K562 (cell line): Measurements from ENCODE around the gene EMILIN1. TPM values are rescaled to one million over a fixed set of nuclear protein-coding genes. Genes with fewer than 3 reads are reported as not detected.
A peak's percentile ranks its signal among the peaks of the same experiment; 100 is the strongest.

Source experiments
- ATF1 ChIP-seq, 2 experiments: fragments of 450-650 bp in 1 of 2; IDR thresholded peaks; 2 replicates each; pipeline ENCODE4 v1.6.1; 2016; ENCODE audit warnings: missing compliant biosample characterization in 1 of 2, missing genetic modification characterization in 1 of 2
- CREBBP ChIP-seq: IDR thresholded peaks from one replicate; pipeline ENCODE4 v1.6.1; 2012; ENCODE audit warnings: low read depth, mild to moderate bottlenecking, control low read depth, inconsistent platforms, low read length
- HNRNPUL1 ChIP-seq: fragments of 200-400 bp; formaldehyde crosslinking; IDR thresholded peaks from 2 replicates; pipeline ENCODE4 v1.6.1; 2017; ENCODE audit warnings: low read length
- JUND ChIP-seq, 2 experiments: IDR thresholded peaks; 2 replicates in 1 of 2; 3 replicates in 1 of 2; pipeline ENCODE4 v1.6.1; 2011; ENCODE audit warnings: borderline replicate concordance in 2 of 2, low read depth in 2 of 2, low read length in 2 of 2, improper control_type of control experiment in 1 of 2, missing biosample characterization in 1 of 2, missing genetic modification characterization in 1 of 2, missing genetic modification reagents in 1 of 2
- KDM4B ChIP-seq, 2 experiments: fragments of 450-650 bp in 1 of 2; sonication (generic) in 1 of 2; IDR thresholded peaks; 2 replicates each; pipeline ENCODE4 v1.6.1; 2016 to 2017; ENCODE audit warnings: borderline replicate concordance in 2 of 2, antibody characterized with exemption in 1 of 2, low read depth in 1 of 2, mild to moderate bottlenecking in 1 of 2
- MYBL2 ChIP-seq, 2 experiments: fragments of 450-650 bp in 1 of 2; sonication (generic) in 1 of 2; formaldehyde crosslinking in 1 of 2; IDR thresholded peaks; 2 replicates each; pipeline versions ENCODE4 v1.6.1 to v1.8.1; 2017 to 2022; ENCODE audit warnings: borderline replicate concordance in 1 of 2, inconsistent platforms in 1 of 2, low read depth in 1 of 2, mild to moderate bottlenecking in 1 of 2, missing genetic modification reagents in 1 of 2, moderate library complexity in 1 of 2
- NR0B1 ChIP-seq: fragments of 450-650 bp; IDR thresholded peaks from one replicate; pipeline ENCODE4 v1.6.1; 2018; ENCODE audit warnings: mild to moderate bottlenecking, moderate library complexity; ENCODE audit not compliant: partially characterized antibody
- STAT5B ChIP-seq: fragments of 250-450 bp; sonication (Bioruptor Pico); IDR thresholded peaks from 2 replicates; pipeline ENCODE4 v1.8.0; 2021; ENCODE audit warnings: mild to moderate bottlenecking, inconsistent platforms
- STAT6 ChIP-seq: sonication (generic); formaldehyde crosslinking; IDR thresholded peaks from 2 replicates; pipeline ENCODE4 v1.8.1; 2023; ENCODE audit warnings: mild to moderate bottlenecking, missing genetic modification reagents
- TBL1XR1 ChIP-seq, 2 experiments: IDR thresholded peaks; 2 replicates each; pipeline ENCODE4 v1.6.1; 2012; ENCODE audit warnings: improper control_type of control experiment in 2 of 2, low read length in 2 of 2, mild to moderate bottlenecking in 1 of 2
- ZEB2 ChIP-seq: fragments of 450-650 bp; IDR thresholded peaks from 2 replicates; pipeline ENCODE4 v1.6.1; 2016
- ZNF354B ChIP-seq: fragments of 250-450 bp; sonication (Bioruptor Pico); IDR thresholded peaks from 2 replicates; pipeline ENCODE4 v1.4.0; 2020
- ZNF75A ChIP-seq: fragments of 450-650 bp; formaldehyde crosslinking; IDR thresholded peaks from 2 replicates; pipeline ENCODE4 v1.4.0; 2020; ENCODE audit warnings: mild to moderate bottlenecking
- polyA plus RNA-seq, 8 experiments: library from polyadenylated mRNA; depleted of rRNA in 4 of 8; stranded (reverse) in 5 of 8; unstranded in 3 of 8; fragments of >200 nt; fragmentation: Nextera tagmentation in 2 of 8; fragmentation: Illumina TruSeq in 1 of 8; extraction: Ambion mirVana in 2 of 8; extraction: Trizol in 1 of 8; gene quantifications; 2 replicates each; pipeline versions ENCODE4 v1.2.1 to v1.2.3, GENCODE V29; 2011 to 2014; ENCODE audit warnings: inconsistent platforms in 1 of 8, missing spikeins in 1 of 8
- total RNA-seq, 7 experiments: library from RNA; depleted of rRNA in 6 of 7; stranded (reverse); fragments of >200 nt in 6 of 7; fragmentation: Illumina TruSeq in 2 of 7; extraction: Trizol in 2 of 7; gene quantifications; 2 replicates each; pipeline versions ENCODE4 v1.2.1 to v1.2.3, GENCODE V29; 2011 to 2021; ENCODE audit warnings: low replicate concordance in 1 of 7
- TF ChIP-seq, protein P1 (sequence below): fragments of 450-650 bp; formaldehyde crosslinking; IDR thresholded peaks from 2 replicates; pipeline ENCODE4 v1.4.0; 2022; ENCODE audit warnings: mild to moderate bottlenecking, moderate library complexity
- TF ChIP-seq, protein P2 (sequence below): conservative IDR thresholded peaks from 2 replicates; pipeline ENCODE4 v1.6.1; 2011; ENCODE audit warnings: low read depth, mild to moderate bottlenecking, low read length; ENCODE audit not compliant: control insufficient read depth
- TF ChIP-seq, protein P3 (sequence below): fragments of 450-650 bp; IDR thresholded peaks from 2 replicates; pipeline ENCODE4 v1.7.0; 2016; ENCODE audit warnings: borderline replicate concordance

EMILIN1 gene
- total and polyA plus RNA-seq, 9 of the 15 experiments (the other 6 are each of a cell fraction or from before 2014, with no cell fraction given) = 0.04 to 2.7 (median 0.54) TPM; not detected in 2

DNA sequence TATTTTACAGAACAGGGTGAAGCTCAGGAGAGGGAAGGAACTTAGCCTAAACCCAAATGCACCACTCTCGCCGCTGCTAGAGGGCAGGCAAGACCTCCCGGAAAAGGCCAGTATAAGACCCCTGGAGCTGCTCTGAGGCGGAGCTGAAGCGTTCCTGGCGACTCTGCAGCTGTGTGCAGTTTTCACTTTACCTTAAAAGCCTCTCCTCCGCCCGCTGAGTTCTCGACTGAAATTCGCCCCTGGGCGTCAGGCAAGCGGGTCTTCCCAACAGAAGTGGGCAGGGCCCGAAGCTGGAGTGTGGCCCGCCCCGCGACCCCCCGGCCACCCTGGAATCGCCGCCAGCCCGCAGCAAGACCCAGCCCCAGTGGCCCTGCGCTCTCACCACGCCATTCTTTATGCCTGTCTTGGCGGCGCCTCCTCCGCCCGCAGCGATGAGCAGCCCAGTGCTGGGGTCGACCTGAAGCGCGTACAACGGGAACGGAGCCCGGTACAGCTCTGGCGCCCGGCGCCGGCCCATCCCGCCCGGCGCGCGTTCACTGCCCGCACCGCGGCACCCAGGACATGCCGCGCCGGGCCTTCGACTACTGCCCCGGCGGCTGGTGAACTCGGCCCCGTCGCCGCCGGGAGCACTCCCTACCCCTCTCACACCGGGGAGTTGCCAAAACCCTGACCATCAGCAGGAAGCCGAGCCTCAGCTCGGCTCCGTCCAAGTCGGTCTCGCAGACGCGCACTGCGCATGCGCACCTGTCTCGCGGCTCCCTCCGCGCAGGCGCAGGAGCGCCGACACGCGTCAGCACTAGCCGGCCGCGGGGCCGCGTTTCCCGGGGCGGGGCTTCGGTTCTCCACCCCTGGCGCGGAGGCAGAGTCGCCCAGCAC lies 55.7 kb downstream of the EMILIN1 start, which contains the start of gene PREB (continued):
- TF ChIP-seq STAT6 = no peak
- TF ChIP-seq, protein P1, sequence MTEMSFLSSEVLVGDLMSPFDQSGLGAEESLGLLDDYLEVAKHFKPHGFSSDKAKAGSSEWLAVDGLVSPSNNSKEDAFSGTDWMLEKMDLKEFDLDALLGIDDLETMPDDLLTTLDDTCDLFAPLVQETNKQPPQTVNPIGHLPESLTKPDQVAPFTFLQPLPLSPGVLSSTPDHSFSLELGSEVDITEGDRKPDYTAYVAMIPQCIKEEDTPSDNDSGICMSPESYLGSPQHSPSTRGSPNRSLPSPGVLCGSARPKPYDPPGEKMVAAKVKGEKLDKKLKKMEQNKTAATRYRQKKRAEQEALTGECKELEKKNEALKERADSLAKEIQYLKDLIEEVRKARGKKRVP (CRISPR knock-in tag) = no peak
- TF ChIP-seq ATF1 (CRISPR knock-in tag; IDR thresholded peaks at IDR 0.05) = no peak
- peak; percentile 88 for TF ChIP-seq ATF1 (tag; IDR thresholded peaks at IDR 0.05)
- no peak for TF ChIP-seq CREBBP
- TF ChIP-seq ZEB2 = no peak
- no peak for TF ChIP-seq MYBL2 (IDR thresholded peaks at IDR 0.05; ENCODE audit: low read depth)
- no peak for TF ChIP-seq MYBL2 (CRISPR knock-in tag; IDR thresholded peaks at IDR 0.05; ENCODE audit: borderline replicate concordance)
- TF ChIP-seq, protein P2, sequence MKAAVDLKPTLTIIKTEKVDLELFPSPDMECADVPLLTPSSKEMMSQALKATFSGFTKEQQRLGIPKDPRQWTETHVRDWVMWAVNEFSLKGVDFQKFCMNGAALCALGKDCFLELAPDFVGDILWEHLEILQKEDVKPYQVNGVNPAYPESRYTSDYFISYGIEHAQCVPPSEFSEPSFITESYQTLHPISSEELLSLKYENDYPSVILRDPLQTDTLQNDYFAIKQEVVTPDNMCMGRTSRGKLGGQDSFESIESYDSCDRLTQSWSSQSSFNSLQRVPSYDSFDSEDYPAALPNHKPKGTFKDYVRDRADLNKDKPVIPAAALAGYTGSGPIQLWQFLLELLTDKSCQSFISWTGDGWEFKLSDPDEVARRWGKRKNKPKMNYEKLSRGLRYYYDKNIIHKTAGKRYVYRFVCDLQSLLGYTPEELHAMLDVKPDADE = peak; percentile 44; the same call in 1 of the 2 replicates
- TF ChIP-seq KDM4B (IDR thresholded peaks at IDR 0.05; ENCODE audit: borderline replicate concordance in 2 of 2, low read depth in 1 of 2) = no peak
- TF ChIP-seq, protein P3, sequence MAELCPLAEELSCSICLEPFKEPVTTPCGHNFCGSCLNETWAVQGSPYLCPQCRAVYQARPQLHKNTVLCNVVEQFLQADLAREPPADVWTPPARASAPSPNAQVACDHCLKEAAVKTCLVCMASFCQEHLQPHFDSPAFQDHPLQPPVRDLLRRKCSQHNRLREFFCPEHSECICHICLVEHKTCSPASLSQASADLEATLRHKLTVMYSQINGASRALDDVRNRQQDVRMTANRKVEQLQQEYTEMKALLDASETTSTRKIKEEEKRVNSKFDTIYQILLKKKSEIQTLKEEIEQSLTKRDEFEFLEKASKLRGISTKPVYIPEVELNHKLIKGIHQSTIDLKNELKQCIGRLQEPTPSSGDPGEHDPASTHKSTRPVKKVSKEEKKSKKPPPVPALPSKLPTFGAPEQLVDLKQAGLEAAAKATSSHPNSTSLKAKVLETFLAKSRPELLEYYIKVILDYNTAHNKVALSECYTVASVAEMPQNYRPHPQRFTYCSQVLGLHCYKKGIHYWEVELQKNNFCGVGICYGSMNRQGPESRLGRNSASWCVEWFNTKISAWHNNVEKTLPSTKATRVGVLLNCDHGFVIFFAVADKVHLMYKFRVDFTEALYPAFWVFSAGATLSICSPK = no peak
- 0 out of 2 replicates have a peak, but pooled peaks have one; percentile 9 for TF ChIP-seq ZNF75A (CRISPR knock-in tag)
- TF ChIP-seq STAT5B = no peak
- no peak for TF ChIP-seq NR0B1
- no peak for TF ChIP-seq ZNF354B (CRISPR knock-in tag)
- TF ChIP-seq TBL1XR1 (IDR thresholded peaks at IDR 0.05; ENCODE audit: low read length in 2 of 2) = 0 out of 4 replicates have a peak, but pooled peaks of 1 of the 2 experiments have one; percentile 45
- no peak for TF ChIP-seq HNRNPUL1
- no peak; the same call in 1 of the 2 replicates for TF ChIP-seq JUND (IDR thresholded peaks at IDR 0.05; ENCODE audit: borderline replicate concordance, low read depth, low read length)
- TF ChIP-seq JUND (tag; IDR thresholded peaks at IDR 0.05; ENCODE audit: borderline replicate concordance, low read depth, low read length) = no peak
